UCSD-AML1 (cell line): ENCODE data around the gene FOXB1.

ENCODE experiments used
- DNase-seq: peaks from one replicate; lab custom pipeline; 2025; ENCODE audit not compliant: unreplicated experiment; lab: John Stamatoyannopoulos, UW

FOXB1 gene

DNA sequence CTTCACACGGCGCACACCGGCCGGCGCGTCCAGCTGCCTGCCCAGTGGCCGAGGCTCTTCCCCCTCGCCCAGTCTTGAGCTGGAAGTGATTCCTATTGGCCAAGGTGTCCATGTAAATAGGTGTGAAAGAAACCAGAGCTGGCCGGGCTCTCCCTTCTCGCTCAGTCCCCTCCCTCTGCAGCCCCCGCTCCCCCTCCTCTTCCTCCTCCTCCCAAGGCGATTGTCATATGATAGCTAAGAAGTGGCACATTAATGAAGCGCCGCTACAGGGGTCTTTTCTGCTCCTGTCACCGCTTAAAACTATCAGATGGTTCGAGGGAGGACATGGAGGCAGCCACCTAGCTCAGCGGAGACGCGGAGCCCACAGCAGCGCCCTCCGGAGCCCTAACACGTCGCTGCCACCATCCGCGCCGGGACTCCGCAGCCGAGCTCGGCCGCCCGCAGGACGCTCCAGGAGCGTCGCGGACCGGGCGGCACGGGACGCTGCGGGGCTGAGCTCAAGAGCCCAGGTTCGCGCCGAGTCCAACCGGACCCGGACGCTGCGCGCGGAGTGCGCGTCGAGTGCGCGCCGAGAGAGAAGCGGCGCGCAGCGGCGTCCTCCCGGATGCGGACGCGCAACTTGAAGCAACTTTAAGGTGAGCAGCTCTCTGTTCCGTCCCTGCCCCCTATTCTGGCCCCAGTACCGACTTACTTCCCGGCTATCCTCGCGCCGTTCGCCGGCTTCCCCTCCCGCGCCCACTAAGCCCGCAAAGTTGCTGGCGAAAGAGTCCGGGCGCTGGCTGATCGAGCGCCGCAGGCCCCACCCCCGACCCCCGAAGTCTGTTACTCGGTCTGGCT lies at the start of gene FOXB1:
Gene FOXB1 (plus strand): TSS at position 303 of the 837 bp plus-strand sequence. CDS start 653 bp downstream, outside the sequence.
- DNase-seq, result no peak

DNA sequence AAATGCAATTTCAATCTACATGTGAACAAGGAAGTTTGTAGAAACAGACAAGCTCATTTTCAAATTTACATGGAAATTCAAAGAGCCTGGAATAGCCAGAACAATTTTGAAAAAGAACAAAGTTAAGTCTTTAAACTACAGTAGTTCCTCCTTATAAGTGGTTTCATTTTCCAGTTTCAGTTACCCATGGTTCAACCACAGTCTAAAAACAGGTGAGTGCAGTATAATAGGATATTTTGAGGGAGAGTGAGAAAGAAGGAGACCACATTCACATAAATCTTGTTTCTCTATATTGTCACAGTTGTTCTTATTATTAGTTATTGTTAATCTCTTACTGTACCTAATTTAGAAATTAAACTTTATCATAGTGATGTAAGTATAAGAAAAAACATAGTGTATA lies 45.8 kb upstream of the FOXB1 start:
- DNase-seq, result no peak

DNA sequence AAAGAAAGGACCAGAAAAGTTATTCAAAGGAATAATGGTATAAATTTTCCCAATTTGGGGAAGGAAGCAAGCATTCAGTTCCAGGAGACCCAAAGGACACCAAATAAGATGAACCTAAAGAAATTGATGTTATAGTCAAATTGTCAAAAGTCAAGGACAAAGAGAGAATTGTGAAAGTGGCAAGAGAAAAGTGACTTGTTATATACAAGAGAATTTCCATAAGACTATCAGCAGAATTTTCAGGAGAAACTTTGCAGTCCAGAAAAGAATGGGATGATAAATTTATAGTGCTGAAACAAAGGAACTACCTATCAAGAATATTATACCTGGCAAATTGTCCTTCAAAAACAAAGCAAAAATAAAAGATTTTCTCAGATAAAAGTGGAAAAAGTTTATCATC lies 43.8 kb upstream of the FOXB1 start:
- DNase-seq, result no peak

DNA sequence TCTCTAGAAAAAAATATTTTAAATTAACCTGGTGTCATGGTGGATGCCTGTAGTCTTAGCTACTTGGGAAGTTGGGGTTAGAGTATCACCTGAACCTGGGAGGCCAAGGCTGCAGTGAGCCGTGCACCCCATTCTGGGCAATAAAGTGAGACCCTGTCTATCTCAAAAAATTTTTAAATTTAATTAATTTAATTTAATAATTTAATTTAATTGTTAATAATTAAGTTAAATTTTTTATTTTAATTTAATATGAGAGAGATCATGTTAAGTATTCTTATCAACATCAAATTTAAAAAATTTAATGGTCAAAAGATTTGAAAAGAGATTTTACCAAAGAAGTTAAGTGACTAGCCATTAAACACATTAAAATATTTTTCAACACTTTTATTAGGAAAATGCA lies 40.8 kb upstream of the FOXB1 start:
- no peak for DNase-seq

DNA sequence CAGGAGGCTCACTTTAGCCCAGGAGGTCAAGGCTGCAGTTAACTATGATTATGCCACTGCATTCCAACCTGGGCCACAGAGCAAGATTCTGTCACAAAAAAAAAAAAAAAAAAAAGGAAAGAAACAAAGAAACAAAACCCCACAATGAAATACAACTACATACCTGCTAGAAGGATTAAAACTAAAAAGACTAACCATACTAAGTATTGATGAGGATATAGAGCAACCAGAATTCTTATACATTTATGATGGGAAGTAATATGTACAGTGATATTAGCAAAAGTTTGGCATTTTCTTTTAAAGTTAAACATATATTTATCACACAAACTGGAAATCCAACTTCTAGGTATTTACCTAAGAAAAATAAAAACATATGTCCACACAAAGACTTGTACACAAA lies 40.2 kb upstream of the FOXB1 start:
- no peak for DNase-seq

DNA sequence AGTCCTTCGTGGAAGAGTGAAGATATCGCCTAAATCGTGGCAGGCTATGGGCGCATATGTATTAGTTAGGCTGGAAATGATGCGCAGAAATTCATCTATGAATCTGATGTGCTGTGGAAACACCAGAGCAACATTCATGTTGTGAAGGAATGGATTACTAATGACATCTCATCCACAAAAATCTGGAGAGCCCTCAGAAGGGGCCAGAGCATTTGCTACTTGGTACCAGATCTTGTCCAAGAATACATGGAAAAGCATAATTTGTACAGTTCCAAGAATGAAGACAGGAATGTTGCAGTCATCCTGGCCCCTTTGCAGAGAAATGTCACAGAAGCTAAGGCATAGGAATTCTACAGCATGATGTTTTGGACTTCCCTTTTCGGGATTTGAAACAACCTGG lies 38.4 kb upstream of the FOXB1 start:
- DNase-seq, result no peak

DNA sequence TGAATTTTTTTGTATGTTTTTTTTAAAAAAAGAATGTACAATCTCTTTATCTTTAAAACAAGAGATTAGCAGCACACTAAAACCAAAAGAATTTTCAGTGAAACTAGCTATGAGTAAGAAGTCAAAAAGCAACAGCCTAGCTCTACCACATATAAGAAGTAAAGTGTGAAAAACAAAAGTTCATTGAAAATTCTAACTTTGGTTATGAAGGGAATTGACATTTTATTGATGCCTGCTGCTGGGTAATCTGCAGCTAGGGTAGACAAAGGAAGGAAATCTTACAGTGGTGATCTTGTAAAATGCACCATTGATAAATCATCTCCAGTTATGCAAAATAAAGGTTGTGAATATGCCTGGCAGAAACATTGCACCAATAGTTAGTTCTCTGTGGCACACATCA lies 37.8 kb upstream of the FOXB1 start:
- DNase-seq, result no peak

DNA sequence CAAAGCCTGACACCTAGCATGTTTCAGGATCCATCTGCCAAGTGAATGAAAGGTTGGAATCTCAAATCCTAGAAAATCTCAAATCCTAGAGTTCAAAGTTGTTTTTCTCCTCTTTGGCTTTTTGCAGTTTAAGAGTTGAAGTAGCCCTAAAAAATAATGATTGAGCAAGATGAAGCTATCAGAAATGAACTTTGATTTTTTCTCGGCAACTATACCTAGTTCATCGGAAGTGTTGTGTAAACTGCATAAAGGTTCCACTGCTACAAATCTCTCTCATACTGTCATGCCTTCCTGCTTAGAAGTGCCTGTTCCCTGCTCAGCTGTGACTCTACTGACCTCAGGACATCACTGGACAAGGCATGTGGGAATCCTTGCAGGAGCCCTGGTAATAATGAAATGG lies 35.8 kb upstream of the FOXB1 start:
- DNase-seq, result no peak

DNA sequence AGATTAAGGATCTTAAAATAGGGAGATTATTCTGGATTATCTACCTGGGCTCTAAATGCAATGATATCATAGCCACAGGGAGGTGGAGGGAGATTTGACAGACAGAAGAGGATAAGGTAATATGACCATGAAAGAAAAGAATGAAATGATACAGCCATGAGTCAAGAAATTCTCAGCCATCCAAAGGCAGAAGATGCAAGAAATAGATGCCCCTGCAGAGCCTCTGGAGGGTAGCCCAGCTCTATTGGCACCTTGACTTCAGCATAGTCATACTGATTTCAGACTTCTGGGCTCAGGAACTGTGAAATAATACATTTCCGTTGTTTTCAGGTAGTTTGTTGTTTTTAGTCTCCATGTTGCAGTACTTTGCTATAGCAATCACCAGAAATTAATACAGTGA lies 31.9 kb upstream of the FOXB1 start:
- DNase-seq, result no peak

DNA sequence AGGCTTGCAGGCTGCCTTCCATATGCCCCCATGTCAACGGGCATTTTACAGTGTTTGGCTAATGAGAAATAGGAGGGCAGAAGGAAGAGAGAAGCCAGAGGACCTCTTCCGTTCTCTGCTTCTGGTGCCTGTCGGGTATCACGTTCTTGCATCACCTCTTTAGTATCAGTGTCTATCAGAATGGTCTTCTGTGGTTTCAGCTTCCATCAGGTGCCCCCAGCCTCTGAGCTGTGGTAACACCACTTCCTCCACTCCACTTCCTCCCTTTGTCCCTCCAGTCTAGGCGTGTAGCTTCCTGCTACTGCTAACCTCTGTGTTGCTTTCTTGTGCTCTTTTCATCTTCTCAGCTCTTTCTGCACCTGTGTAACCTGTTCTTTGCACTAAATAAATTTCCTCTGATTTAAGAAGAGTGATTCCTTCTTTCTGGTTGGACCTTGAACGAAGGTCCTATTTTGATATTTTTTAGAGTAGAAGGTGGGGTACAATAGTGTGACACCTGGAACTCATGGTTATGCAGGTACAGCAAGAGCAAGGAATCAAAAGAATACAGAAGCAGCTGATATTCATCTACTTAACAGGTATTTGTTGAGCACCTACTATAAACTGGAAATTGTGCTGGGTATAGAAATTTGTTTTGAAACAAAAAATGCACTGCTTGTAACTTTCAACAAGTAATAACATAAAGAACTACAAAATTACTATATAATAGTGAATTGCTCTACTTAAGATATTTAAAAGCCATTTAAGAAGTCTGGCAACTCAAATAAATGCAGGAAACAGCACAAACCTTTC lies 27.4 kb upstream of the FOXB1 start:
- peak; percentile 81 for DNase-seq

DNA sequence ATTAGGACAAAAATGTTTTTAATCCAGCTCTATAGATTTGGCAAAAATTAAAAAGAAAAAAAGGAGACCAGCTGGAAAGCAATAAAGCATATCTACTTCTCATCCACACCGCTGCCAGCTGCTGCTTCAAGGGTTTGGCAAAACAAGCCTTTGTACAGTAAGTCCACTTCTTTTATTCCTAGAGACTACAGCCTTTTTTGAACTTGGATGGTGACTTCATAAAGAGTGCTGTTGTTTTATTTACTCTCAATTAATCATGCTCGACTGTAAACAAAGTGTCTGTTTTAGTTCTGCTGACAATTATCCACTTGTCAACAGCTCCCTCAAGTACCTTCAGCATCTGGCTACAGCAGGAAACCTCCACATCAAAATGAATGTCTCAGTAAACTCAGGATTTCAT lies 12.3 kb upstream of the FOXB1 start:
- no peak for DNase-seq

DNA sequence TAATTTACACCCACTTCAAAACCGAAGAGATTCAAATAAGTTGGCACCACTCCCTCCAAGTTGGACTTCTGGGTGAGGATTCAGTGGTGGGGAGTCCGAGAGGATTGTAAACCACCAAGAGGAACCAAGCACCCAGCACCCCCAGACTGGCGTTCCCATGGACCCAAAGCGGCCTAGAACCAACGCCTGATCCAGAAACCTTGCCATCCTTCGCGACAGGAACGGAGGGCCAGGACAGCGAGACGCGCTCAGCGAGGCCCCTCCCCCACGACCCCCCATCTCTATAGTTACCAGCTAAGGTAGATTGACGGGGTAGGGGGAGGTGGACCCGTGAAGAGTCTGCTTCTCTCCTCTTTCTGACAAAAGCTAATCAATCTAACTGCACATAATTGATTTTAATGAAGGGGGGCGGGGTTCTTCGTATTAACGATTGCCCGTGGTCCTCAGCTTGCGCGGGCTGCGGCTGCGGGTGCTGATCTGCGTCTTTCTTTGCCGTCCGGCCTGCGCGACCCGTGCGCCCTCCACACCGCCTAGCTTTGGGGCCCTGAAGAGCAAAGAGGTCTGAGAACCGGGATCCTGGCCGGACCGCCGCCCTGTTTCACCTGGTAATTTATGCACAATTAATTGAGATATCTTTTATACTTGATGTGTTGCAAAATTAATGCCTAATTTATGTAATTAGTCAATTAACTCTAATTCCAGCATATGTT lies 10.9 kb upstream of the FOXB1 start:
- DNase-seq, result no peak

DNA sequence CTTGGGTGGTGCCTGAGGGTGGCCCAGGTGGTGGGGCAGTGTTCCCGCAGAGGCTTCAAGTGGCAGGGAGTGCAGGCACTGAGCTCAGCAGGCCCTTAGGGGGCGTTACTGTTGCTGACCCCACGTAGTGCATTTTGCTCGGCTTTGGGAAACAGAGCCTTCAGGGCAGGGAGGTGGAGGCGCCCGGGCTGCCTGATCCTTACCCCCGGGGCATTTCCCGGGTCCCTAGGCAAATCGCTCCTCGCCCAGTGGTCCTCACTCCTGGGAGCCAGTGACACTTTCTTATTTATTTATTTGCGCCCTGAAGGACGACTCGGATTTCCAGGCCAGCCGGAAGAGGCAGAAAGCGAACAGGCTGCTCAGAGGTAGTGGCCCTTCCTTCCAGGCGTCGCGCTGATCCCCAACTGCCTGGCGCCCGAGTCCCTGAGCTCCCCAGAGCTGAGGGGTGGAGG lies 10.1 kb upstream of the FOXB1 start:
- no peak for DNase-seq

DNA sequence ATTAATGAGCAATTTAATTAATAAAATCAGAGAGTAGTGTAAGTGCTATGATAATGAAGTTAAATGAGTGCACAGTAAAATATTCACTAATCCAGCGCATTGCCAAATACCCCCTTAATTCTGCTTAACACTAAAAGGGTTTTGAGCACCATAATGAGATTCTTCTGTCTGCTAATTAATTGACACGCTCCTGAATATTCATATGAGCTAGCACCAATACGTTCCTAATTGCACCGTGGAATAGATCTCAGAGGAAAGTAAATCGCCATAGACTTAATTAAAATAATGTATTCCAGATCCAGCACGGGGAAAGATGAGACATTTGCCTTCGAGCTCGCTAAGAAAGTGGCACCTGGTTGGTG lies 9.6 kb upstream of the FOXB1 start:
- DNase-seq, result no peak

DNA sequence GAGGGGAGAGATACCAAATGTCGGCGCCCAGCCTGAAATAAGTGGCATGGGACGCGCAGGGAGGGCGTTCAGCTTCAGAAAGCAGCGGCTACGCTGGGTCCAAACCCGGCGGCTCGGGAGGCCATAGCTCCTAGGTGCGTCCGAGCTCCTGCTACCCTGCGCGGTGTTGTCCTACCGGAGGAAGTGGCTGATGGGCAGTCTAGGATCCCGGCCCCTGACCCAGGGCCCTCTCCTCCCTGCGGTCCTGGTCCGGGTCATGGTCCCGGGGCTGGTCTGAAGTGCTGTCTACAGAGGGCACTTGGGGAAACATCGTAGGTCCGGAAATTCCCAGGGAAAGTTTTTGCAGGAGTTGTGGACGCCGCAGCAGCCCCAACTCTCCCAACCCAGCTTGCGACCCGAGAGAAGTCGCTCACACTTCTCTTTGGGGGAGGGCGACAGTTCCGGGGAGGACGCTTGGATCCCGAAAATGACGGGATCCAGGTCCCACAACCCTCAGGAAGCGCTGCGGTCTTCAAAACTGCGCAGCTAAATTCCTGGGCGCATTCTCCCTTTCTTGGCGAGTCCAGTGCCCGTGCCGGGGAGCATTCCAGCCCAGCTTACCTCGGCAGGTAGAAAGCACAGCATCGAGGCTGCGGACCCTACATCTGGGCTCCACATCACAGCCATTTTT lies 9.1 kb upstream of the FOXB1 start:
- no peak for DNase-seq

DNA sequence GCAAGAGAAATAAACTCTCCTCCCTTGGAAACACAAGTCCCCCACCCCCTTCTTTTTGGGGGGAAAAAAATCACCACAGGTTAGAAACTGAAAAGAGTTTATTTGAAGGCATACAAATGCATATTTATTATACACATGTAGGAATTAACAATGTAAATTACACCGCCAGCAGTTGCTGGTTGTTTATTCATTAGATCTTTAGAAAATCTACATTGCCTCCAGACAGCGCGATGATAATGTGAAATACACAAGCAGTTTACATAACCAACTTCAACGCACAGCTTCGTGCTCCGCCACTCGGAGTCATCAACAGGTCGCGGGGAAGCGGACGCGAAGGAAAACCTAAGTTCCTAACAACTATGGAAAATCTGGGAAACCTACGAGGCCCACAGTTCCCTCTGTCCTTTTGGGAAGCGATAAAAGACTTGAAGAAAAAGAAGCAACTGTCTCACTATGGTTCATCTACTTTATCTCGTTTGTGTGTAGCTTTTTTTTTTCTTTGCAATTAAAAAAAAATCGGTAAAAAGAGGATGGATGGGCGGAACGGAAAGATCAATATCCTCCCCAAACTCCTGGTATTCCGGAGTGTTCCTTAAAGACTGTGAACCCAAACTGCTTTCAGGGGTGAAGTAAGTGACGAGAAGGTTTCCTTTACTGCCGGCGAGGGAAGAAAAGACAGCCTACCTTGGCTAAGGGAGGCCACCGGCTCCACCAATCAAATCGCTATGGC lies 8.4 kb upstream of the FOXB1 start:
- DNase-seq, result no peak

DNA sequence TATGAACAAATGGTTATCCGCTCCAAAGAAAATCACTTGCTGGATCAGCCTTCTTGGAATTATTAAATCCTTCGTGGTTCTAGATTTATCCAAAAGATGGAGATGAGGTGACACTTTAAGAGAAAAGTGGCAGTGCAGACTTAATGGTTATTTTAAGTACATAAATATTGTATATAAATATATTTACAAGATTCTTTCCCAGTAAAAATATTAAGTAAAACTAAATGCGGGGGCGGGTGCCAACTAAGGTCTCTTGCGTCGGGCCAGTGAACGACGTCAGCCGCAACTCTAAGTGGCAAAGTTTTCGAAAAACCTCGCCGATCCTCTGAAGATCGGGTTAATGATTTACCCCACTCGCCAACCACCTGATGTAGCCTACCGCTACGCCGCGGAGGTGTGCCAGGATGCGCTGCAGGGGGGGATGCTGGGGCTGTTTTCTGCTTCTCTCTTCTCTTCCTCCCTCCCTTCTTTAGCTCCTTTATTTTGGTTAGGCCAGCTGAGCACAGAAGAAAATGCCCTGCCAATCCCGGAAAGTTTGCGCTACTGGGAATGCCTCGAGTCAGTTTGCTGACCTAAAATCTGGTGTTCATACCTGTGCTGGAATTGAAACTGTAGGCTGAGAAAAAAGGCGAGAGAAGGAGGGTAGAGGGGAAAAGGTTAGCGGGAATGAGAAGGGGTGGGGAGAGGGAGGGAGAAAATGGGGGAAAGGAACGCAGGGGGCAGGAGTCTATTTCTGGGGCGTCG lies 7.6 kb upstream of the FOXB1 start:
- no peak for DNase-seq

DNA sequence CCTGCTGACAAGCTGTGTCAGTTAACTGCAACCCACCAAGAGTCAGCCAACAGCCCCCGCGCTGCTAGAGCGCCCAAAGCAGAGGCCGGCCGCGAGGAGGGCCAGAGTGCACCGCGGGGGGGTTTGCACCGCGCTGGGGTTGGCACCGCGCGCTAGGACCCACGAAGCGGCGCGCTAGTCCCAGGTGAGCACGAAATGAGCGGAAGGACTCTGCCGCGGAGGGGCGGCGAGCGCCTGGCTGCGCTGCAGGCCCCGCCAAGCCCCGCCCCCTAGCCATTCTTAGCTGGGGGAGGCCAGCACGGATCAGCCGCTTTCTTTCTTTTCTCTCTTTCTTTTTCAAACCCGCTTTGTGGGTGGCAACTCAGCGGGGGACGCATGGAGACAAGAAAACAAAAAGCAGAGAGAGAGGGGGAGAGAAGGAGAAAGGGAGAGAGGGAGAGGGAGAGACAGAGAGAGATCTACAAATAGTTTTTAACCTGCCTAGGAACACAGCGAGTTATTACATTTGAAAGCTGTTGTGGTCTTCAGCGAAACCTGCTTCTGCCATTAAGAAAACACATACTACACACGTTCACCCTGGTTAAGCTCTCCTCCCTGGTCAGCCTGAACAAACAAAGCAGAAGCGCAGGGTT lies 6.9 kb upstream of the FOXB1 start:
- no peak for DNase-seq

DNA sequence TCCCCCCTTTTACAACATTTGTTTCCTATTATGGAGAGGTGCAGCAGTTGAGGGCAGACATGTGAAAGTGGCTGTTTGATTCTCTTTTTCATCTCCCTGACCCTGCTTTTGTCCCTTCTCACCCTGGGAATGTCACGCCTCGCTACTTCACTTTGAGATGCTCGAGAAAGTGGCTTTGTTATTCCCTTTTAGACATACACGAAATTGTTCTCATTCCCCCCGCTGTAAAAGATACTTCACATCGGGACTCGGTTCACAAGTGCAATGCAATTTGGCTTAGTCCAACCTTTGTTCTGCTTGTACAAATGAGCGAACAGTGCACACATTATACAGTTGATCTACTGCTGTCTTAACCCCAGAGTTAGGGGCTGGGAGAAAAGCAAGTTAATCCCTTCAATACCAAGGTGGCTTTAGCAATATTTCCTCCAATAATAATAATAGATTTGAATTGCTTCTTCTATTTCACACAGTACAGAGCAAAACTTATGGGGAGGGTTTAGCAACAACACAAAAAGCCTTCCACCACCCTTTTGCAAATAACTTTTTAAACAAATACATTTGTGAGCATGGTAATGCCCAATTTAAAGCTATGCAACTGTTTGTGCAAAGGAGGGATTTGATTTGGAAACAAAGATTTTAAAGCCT lies 5.7 kb upstream of the FOXB1 start:
- no peak for DNase-seq
